KMS-11 (cell line): ENCODE measurements around the gene CTBP2.

Experiments
- H2AFZ ChIP-seq: fragments of 200-600 bp; sonication (generic); 2 replicates; pipeline ENCODE4 v1.6.1; 2016; ENCODE audit warnings: antibody characterized with exemption, mixed run types, low read depth
- H3K27ac ChIP-seq: fragments of 200-600 bp; sonication (generic); 2 replicates; pipeline ENCODE4 v1.6.1; 2016; ENCODE audit warnings: mild to moderate bottlenecking, mixed run types
- H3K27me3 ChIP-seq: fragments of 200-600 bp; sonication (generic); 2 replicates; pipeline ENCODE4 v1.6.1; 2017; ENCODE audit warnings: mild to moderate bottlenecking, low read depth, mixed run types, moderate library complexity; ENCODE audit not compliant: insufficient read depth
- H3K36me3 ChIP-seq: fragments of 200-600 bp; sonication (generic); 2 replicates; pipeline ENCODE4 v1.6.1; 2017; ENCODE audit warnings: mild to moderate bottlenecking, mixed run types; ENCODE audit not compliant: insufficient read depth
- H3K4me1 ChIP-seq: fragments of 200-600 bp; sonication (generic); 2 replicates; pipeline ENCODE4 v1.6.1; 2016; ENCODE audit warnings: mild to moderate bottlenecking, low read depth, mixed run types; ENCODE audit not compliant: poor library complexity, severe bottlenecking
- H3K4me2 ChIP-seq: fragments of 200-600 bp; sonication (generic); 2 replicates; pipeline ENCODE4 v1.7.0; 2016; ENCODE audit warnings: mild to moderate bottlenecking, mixed run types
- H3K4me3 ChIP-seq: fragments of 200-600 bp; sonication (generic); IDR thresholded peaks from 2 replicates; pipeline ENCODE4 v1.6.1; 2017; ENCODE audit warnings: low read depth, low read length, mixed read lengths; ENCODE audit not compliant: insufficient read depth
- H3K79me2 ChIP-seq: fragments of 200-600 bp; sonication (generic); 2 replicates; pipeline ENCODE4 v1.6.1; 2016; ENCODE audit warnings: low read depth, mixed run types; ENCODE audit not compliant: insufficient read depth
- H3K9ac ChIP-seq: fragments of 200-600 bp; sonication (generic); 2 replicates; pipeline ENCODE4 v1.6.1; 2016; ENCODE audit warnings: mild to moderate bottlenecking, mixed run types
- H4K20me1 ChIP-seq: fragments of 200-600 bp; sonication (generic); 2 replicates; pipeline ENCODE4 v1.6.1; 2016; ENCODE audit warnings: mild to moderate bottlenecking, mixed run types; ENCODE audit not compliant: insufficient read depth
- TF ChIP-seq, protein P1 (sequence below): fragments of 200-600 bp; sonication (generic); conservative IDR thresholded peaks from 2 replicates; pipeline ENCODE4 v1.6.1; 2017; ENCODE audit warnings: low read depth, mild to moderate bottlenecking, antibody characterized with exemption, low read length, moderate library complexity, mixed read lengths

The CTBP2 gene

DNA sequence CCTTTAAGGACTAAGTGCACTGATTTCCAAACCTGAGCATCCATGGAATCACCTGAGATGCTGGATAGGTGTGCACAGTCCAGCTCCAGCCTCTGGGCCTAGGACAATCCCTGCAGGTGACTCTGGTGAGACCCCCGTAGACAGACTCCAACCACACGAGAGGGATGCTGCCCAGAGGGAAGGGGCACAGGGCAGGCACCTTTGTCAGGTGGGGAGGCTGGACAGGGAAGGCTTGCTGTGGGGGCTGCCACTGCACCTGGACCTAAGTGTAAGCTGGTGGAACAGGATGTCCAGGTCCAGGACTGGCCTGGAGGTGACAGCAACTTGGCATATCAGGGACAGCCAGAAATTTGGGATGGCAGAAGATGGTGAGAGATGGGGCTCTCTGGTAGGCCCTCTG is 45.1 kb upstream of the CTBP2 start:
- TF ChIP-seq, protein P1, sequence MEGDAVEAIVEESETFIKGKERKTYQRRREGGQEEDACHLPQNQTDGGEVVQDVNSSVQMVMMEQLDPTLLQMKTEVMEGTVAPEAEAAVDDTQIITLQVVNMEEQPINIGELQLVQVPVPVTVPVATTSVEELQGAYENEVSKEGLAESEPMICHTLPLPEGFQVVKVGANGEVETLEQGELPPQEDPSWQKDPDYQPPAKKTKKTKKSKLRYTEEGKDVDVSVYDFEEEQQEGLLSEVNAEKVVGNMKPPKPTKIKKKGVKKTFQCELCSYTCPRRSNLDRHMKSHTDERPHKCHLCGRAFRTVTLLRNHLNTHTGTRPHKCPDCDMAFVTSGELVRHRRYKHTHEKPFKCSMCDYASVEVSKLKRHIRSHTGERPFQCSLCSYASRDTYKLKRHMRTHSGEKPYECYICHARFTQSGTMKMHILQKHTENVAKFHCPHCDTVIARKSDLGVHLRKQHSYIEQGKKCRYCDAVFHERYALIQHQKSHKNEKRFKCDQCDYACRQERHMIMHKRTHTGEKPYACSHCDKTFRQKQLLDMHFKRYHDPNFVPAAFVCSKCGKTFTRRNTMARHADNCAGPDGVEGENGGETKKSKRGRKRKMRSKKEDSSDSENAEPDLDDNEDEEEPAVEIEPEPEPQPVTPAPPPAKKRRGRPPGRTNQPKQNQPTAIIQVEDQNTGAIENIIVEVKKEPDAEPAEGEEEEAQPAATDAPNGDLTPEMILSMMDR = no peak
- Histone ChIP-seq H3K9ac (no peak overlapping the region), H3K4me2 (no peak overlapping the region), H3K4me1 (no peaks in the 10 kb centered on the region), H3K36me3 (no peaks in the 10 kb centered on the region), H4K20me1 (no peaks in the 10 kb centered on the region), H3K27ac (no peak overlapping the region), H2AFZ (no peak overlapping the region), H3K4me3 (no peak overlapping the region), H3K79me2 (no peaks in the 10 kb centered on the region), H3K27me3 (no peaks in the 10 kb centered on the region)

DNA sequence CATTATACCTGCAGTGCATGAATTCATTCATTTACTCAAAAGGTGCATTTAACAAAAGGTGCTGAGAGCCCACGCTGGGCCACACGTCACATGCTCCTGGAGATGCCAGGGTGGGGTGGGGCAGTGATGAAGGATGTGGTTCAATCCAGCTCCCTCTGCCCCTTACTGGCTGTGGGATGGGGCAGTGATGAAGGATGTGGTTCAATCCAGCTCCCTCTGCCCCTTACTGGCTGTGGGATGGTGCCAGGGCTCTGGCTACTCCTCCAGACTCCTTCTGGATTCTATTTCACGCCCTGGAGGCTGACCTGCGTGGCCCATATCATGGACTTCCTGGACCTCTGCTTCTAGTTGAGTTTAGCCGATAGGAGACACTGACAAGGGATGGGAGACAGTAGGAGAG is 44.0 kb upstream of the CTBP2 start:
- H3K4me1 ChIP-seq = no peaks in the 10 kb centered on the region
- no peaks in the 10 kb centered on the region for H4K20me1 ChIP-seq
- no peaks in the 10 kb centered on the region for H3K79me2 ChIP-seq
- TF ChIP-seq, protein P1 = no peak
- no peaks in the 10 kb centered on the region for H3K36me3 ChIP-seq
- no peak overlapping the region for H3K4me2 ChIP-seq
- no peak overlapping the region for H3K27ac ChIP-seq
- H3K4me3 ChIP-seq = no peak overlapping the region
- H2AFZ ChIP-seq = no peak overlapping the region
- H3K9ac ChIP-seq = no peak overlapping the region
- H3K27me3 ChIP-seq = no peaks in the 10 kb centered on the region

DNA sequence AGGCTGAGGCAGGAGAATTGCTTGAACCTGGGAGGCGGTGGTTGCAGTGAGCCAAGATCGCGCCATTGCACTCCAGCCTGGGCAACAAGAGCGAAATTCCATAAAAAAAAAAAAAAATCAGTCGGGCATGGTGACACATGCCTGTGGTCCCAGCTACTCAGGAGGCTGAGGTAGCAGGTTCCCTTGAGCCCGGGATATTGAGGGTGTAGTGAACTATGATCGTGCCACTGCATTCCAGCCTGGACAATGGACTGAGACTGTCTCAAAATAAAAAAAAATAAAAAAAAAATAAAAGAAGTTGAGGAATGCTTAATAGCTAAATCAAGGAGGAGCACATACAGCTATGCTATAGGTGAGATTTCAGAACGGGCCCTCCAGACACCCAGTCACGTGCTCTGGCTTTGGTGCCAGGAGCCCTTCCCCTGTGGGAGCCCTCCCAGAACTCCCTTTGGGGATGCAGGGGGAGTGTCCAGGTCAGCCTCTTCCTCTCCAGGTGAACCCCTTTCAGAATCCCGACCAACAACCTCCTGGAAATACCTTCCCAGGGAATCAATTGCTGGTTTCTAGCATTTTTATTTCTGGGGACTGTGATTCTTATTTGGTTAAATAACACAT is 42.9 kb upstream of the CTBP2 start:
- Histone ChIP-seq H3K27me3 (no peaks in the 10 kb centered on the region), H3K4me1 (no peaks in the 10 kb centered on the region)

DNA sequence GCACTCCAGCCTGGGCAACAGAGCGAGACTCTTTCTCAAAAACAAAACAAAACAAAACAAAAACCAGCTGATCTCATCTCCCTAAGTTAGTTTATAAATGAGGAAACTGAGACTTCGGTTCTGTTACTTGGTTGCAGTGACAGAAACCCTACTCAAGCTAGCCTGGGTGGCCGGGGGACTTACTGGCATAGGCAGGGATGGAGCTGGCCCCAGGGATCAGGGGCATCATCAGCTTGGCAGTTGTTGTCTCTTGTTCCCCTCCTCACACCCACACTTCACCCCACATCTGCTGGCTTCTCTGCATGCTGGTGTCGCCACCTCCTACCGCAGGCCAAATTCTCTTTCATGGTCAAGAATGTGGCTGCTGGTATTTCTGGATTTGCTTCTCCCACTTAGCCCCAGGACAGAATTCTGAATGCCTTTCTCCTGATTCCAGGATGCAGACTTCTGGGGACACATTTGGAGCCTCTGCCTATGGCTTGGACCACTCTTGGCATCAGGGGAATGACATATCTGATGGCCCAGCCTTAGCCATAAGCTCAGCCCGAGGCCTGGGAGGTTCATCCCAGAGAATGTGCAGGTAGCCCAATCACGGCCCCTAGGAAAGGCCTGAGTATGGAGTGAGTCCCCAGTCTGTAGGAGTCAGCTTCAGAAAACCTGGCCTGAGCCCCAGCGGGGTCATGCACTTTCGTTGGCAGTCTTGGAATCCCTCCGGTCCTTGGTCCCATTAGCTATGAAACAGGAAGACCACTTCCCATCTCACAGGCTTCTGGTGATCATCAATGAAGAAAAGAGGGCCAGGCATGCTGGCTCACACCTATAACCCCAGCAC is 41.6 kb upstream of the CTBP2 start:
- Histone ChIP-seq H3K36me3 (no peaks in the 10 kb centered on the region), H2AFZ (no peak overlapping the region), H3K79me2 (no peaks in the 10 kb centered on the region), H3K9ac (no peak overlapping the region), H4K20me1 (no peaks in the 10 kb centered on the region), H3K27me3 (no peaks in the 10 kb centered on the region), H3K4me1 (no peaks in the 10 kb centered on the region), H3K27ac (no peak overlapping the region), H3K4me2 (no peak overlapping the region), H3K4me3 (no peak overlapping the region)
- TF ChIP-seq, protein P1 = no peak

More for the DNA sequence above, 42.9 kb upstream of the CTBP2 start:
- Histone ChIP-seq H4K20me1 (no peaks in the 10 kb centered on the region), H3K4me2 (no peak overlapping the region), H3K4me3 (no peak overlapping the region), H3K9ac (no peak overlapping the region), H3K27ac (no peak overlapping the region), H2AFZ (no peak overlapping the region), H3K79me2 (no peaks in the 10 kb centered on the region), H3K36me3 (no peaks in the 10 kb centered on the region)
- TF ChIP-seq, protein P1 = no peak
